ENCODE results near the gene ARHGAP22.

DNA sequence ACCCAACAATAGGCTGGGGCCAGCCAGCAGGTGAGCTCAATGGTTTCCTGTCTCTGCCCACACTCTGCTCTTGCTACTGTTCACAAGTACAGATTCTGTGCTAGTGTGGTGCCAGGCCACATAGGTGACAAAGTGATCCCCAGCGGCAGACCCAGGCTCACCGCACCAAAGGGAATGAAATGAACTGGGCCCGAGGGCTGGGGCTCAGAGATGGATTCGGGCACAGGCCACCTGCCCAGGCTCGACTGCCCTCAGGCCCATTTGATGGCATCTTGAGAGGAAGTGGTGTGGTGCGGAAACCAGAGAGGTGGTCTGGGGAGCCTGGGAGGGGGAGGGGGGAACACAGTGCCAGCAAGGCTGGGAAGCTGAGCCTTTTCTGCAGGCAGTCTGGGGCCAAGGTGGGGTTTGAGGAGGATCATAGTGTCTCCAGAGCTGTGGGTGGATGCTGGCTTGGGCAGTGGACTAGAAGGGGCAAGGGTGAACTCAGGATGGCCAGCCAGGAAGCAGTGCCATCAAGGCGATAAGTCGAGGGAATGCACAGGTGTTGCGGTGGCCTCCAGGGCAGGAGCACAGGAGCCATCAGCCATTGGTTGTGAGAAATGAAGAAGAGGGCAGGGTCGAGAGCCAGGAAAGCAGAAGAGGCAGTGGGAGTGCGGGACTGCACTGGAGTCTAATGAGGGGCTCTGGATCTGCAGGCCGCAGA, 85.2 kb downstream of the ARHGAP22 start:
- TF ChIP-seq GATA1 (IDR thresholded peaks at IDR 0.05; ENCODE audit: low read depth, low read length) (no peak), POLR2A (IDR thresholded peaks at IDR 0.05; ENCODE audit: low read length) (no peak)
